HCT116 (cell line): ENCODE data around the gene NUDC. TPM values are rescaled to one million over a fixed set of nuclear protein-coding genes. Genes with fewer than 3 reads are reported as not detected.

Experiments
- ATAC-seq: fragments of 200-7000 bp; cut with Tn5 transposase; 2 replicates; pipeline ENCODE4 v1.9.1; 2020; ENCODE audit warnings: mild to moderate bottlenecking, moderate library complexity
- BruUV-seq: library from RNA; stranded (reverse); fragments of 400-500 nt; replicated peaks from 2 replicates; lab custom pipeline; 2021; lab: Mats Ljungman, UMichigan
- CTCF ChIA-PET: fragments of 300-600 bp; sonication (Branson Sonifier 250); formaldehyde crosslinking; loops from one replicate; lab custom pipeline; 2021; ENCODE audit warnings: antibody characterized with exemption; lab: Charles Lee
- POLR2A ChIA-PET: fragments of 300-600, 350-600 bp; sonication (Branson Sonifier 250); formaldehyde crosslinking; loops from one replicate; lab custom pipeline; 2021; ENCODE audit warnings: antibody characterized with exemption; lab: Charles Lee
- RAD21 ChIA-PET, 2 experiments: fragments of 300-600 bp; sonication (Branson Sonifier 250); formaldehyde crosslinking; loops; one replicate each; lab custom pipeline; 2023; ENCODE audit warnings: low total read pairs in 2 of 2; ENCODE audit not compliant: uncharacterized antibody in 2 of 2, unreplicated experiment in 2 of 2, low non-redundant PET in 1 of 2; lab: Charles Lee
- DNase-seq: peaks from one replicate; pipeline ENCODE4 v3.0.0-alpha.2; 2010; ENCODE audit warnings: low read depth, low spot score
- H2AFZ ChIP-seq: fragments of 200-600 bp; shearing (Covaris generic), sonication (generic); 2 replicates; pipeline ENCODE4 v1.6.1; 2017; ENCODE audit warnings: low read depth, mixed run types, mixed read lengths, antibody characterized with exemption, low read length; ENCODE audit not compliant: poor library complexity, severe bottlenecking
- H3K27ac ChIP-seq: 2 replicates; pipeline ENCODE4 v1.5.1; 2012; ENCODE audit warnings: low read depth, low read length
- H3K27me3 ChIP-seq: fragments of 200-600 bp; sonication (generic); 2 replicates; pipeline ENCODE4 v1.6.1; 2016; ENCODE audit warnings: mixed run types, low read length, mixed read lengths; ENCODE audit not compliant: insufficient read depth
- H3K36me3 ChIP-seq, 2 experiments: fragments of 200-500 bp in 1 of 2; fragments of 200-600 bp in 1 of 2; sonication (Bioruptor generic) in 1 of 2; sonication (generic) in 1 of 2; 2 replicates each; pipeline versions ENCODE4 v1.5.1 to v1.6.1; 2014 to 2016; ENCODE audit warnings: low read length in 2 of 2, inconsistent platforms in 1 of 2, mixed read lengths in 1 of 2, mixed run types in 1 of 2; ENCODE audit not compliant: insufficient read depth in 2 of 2, control insufficient read depth in 1 of 2
- H3K4me1 ChIP-seq, 2 experiments: fragments of 200-600 bp in 1 of 2; sonication (generic) in 1 of 2; 2 replicates each; pipeline versions ENCODE4 v1.5.1 to v1.6.1; 2012 to 2017; ENCODE audit warnings: low read length in 2 of 2, inconsistent platforms in 1 of 2, mild to moderate bottlenecking in 1 of 2, mixed read lengths in 1 of 2, mixed run types in 1 of 2, moderate library complexity in 1 of 2; ENCODE audit not compliant: insufficient read depth in 2 of 2, control insufficient read depth in 1 of 2
- H3K4me2 ChIP-seq: fragments of 200-600 bp; sonication (generic); 2 replicates; pipeline ENCODE4 v1.6.1; 2017; ENCODE audit warnings: mixed run types, low read length, mixed read lengths
- H3K4me3 ChIP-seq, 2 experiments: fragments of 200-600 bp in 1 of 2; sonication (generic) in 1 of 2; replicated peaks in 1 of 2; 2 replicates each; pipeline ENCODE4 v1.5.1; 2011 to 2016; ENCODE audit warnings: low read length in 2 of 2, control low read depth in 1 of 2, low read depth in 1 of 2, mild to moderate bottlenecking in 1 of 2, mixed read lengths in 1 of 2, mixed run types in 1 of 2
- H3K79me2 ChIP-seq: fragments of 200-600 bp; sonication (generic); 2 replicates; pipeline ENCODE4 v1.6.1; 2017; ENCODE audit warnings: mild to moderate bottlenecking, mixed run types, low read length, moderate library complexity, mixed read lengths; ENCODE audit not compliant: insufficient read depth
- H3K9ac ChIP-seq: fragments of 200-600 bp; sonication (generic); 2 replicates; pipeline ENCODE4 v1.6.1; 2016; ENCODE audit warnings: low read length, mixed read lengths
- H3K9me2 ChIP-seq: fragments of 200-600 bp; sonication (generic), shearing (Covaris generic); 2 replicates; pipeline ENCODE4 v1.6.1; 2017; ENCODE audit warnings: mixed run types, mild to moderate bottlenecking, moderate library complexity; ENCODE audit not compliant: insufficient read depth
- H3K9me3 ChIP-seq, 2 experiments: fragments of 200-500 bp in 1 of 2; fragments of 200-600 bp in 1 of 2; sonication (Bioruptor generic) in 1 of 2; sonication (generic) in 1 of 2; 2 replicates each; pipeline ENCODE4 v1.6.1; 2014 to 2017; ENCODE audit warnings: low read length in 2 of 2, mixed read lengths in 2 of 2, inconsistent platforms in 1 of 2, low read depth in 1 of 2, mild to moderate bottlenecking in 1 of 2, mixed run types in 1 of 2, moderate library complexity in 1 of 2; ENCODE audit not compliant: control insufficient read depth in 1 of 2, insufficient read depth in 1 of 2
- H4K20me1 ChIP-seq: fragments of 200-600 bp; sonication (generic), shearing (Covaris generic); 2 replicates; pipeline ENCODE4 v1.6.1; 2017; ENCODE audit warnings: mixed run types, mild to moderate bottlenecking, moderate library complexity; ENCODE audit not compliant: insufficient read depth
- ATF3 ChIP-seq: IDR thresholded peaks from 2 replicates; pipeline ENCODE4 v1.6.1; 2012
- CBX3 ChIP-seq: IDR thresholded peaks from 2 replicates; pipeline ENCODE4 v1.6.1; 2012; ENCODE audit warnings: low read depth
- CEBPB ChIP-seq: IDR thresholded peaks from 2 replicates; pipeline ENCODE4 v1.6.1; 2012; ENCODE audit warnings: low read depth
- CTCF ChIP-seq, 3 experiments: fragments of 200-600 bp in 1 of 3; sonication (generic) in 1 of 3; IDR thresholded peaks in 2 of 3; conservative IDR thresholded peaks in 1 of 3; 2 replicates each; pipeline ENCODE4 v1.5.1; 2012 to 2017; ENCODE audit warnings: low read depth in 2 of 3, low read length in 2 of 3, antibody characterized with exemption in 1 of 3, borderline replicate concordance in 1 of 3, control low read depth in 1 of 3, mild to moderate bottlenecking in 1 of 3, mixed read lengths in 1 of 3, mixed run types in 1 of 3, moderate library complexity in 1 of 3; ENCODE audit not compliant: insufficient read depth in 1 of 3
- ELF1 ChIP-seq: IDR thresholded peaks from 2 replicates; pipeline ENCODE4 v1.6.1; 2012; ENCODE audit warnings: low read depth, borderline replicate concordance
- EZH2 ChIP-seq: fragments of 200-600 bp; sonication (generic); IDR thresholded peaks from 2 replicates; pipeline ENCODE4 v1.6.1; 2017; ENCODE audit warnings: antibody characterized with exemption, mixed run types
- EZH2phosphoT487 ChIP-seq: fragments of 200-600 bp; IDR thresholded peaks from 2 replicates; pipeline ENCODE4 v1.6.1; 2018; ENCODE audit warnings: antibody characterized with exemption, borderline replicate concordance
- JUND ChIP-seq: IDR thresholded peaks from 2 replicates; pipeline ENCODE4 v1.6.1; 2012
- POLR2A ChIP-seq: IDR thresholded peaks from 2 replicates; pipeline ENCODE4 v1.7.0; 2011; ENCODE audit warnings: borderline replicate concordance; ENCODE audit not compliant: insufficient read depth, insufficient read length; ENCODE audit errors: extremely low read depth
- RAD21 ChIP-seq: IDR thresholded peaks from 2 replicates; pipeline ENCODE4 v1.6.1; 2012; ENCODE audit warnings: low read depth, mild to moderate bottlenecking
- REST ChIP-seq: IDR thresholded peaks from 2 replicates; pipeline ENCODE4 v1.6.1; 2012; ENCODE audit warnings: low read depth
- SIN3A ChIP-seq: IDR thresholded peaks from 2 replicates; pipeline ENCODE4 v1.6.1; 2012; ENCODE audit warnings: low read depth
- SP1 ChIP-seq: IDR thresholded peaks from 2 replicates; pipeline ENCODE4 v1.6.1; 2012; ENCODE audit warnings: low read depth
- TCF7L2 ChIP-seq: IDR thresholded peaks from 2 replicates; pipeline ENCODE4 v1.7.0; 2011; ENCODE audit warnings: borderline replicate concordance, inconsistent platforms; ENCODE audit not compliant: insufficient read depth, insufficient read length; ENCODE audit errors: extremely low read depth
- YY1 ChIP-seq: IDR thresholded peaks from 2 replicates; pipeline ENCODE4 v1.6.1; 2011; ENCODE audit warnings: low read length, low read depth, moderate library complexity, mild to moderate bottlenecking; ENCODE audit not compliant: insufficient replicate concordance; ENCODE audit errors: extremely low read depth
- ZFX ChIP-seq: fragments of 450-650 bp; IDR thresholded peaks from 2 replicates; pipeline ENCODE4 v1.6.1; 2017
- ZNF274 ChIP-seq: fragments of 200-500 bp; sonication (Bioruptor generic); IDR thresholded peaks from 2 replicates; pipeline ENCODE4 v1.6.1; 2014; ENCODE audit warnings: mild to moderate bottlenecking, low read depth, low read length, inconsistent platforms
- intact Hi-C: fragments of 100-400 bp; cut with micrococcal nuclease; formaldehyde crosslinking; loops from 2 replicates; pipeline ENCODE4 v1.10.0; 2022
- total RNA-seq: library from RNA; stranded (reverse); gene quantifications from one replicate; pipeline ENCODE4 v1.2.1, GENCODE V29; 2021; ENCODE audit not compliant: unreplicated experiment
- TF ChIP-seq, protein P1 (sequence below): IDR thresholded peaks from 2 replicates; pipeline ENCODE4 v1.6.1; 2011; ENCODE audit warnings: mild to moderate bottlenecking, low read length, moderate library complexity; ENCODE audit not compliant: insufficient replicate concordance; ENCODE audit errors: extremely low read depth

The NUDC gene
- total RNA-seq, 1 experiment from 2014 or later: 119 TPM

- intact Hi-C loops: no loop called here
- peak within 1 kb of the TSS; percentile 61 for H3K27ac ChIP-seq
- peak within 1 kb of the TSS; percentile 91 for H2AFZ ChIP-seq
- peak within 1 kb of the TSS; percentile 79 for H3K4me2 ChIP-seq
- TSS peak; percentile 77 for BruUV-seq
- H3K79me2 ChIP-seq: peaks cover 32% of the 10 kb centered on the region
- H4K20me1 ChIP-seq: no peaks in the 10 kb centered on the region
- ATAC-seq (peak; percentile 90), DNase-seq (peak; percentile 85)
- H3K4me1 ChIP-seq: peaks cover 0 to 17% of the 10 kb centered on the region in 2 experiments; a peak in 2 of 4 replicates
- no peaks in the 10 kb centered on the region for H3K27me3 ChIP-seq
- peak within 1 kb of the TSS; percentile 92 to 99 for H3K4me3 ChIP-seq
- peak within 1 kb of the TSS; percentile 93 for H3K9ac ChIP-seq
- H3K9me3 ChIP-seq: no peaks in the 10 kb centered on the region
- CTCF ChIA-PET: interaction anchor here (0.9 kb wide), 1 partner anchor 10 kb away, joined by 3 read pairs; the partner anchor contains the start of gene GPN2
- H3K9me2 ChIP-seq: no peaks in the 10 kb centered on the region
- RAD21 ChIA-PET: interaction anchor here in 1 of 2 experiments (0.7 kb wide), 1 partner anchor 91 kb away, joined by 3 read pairs; no protein-coding TSS in a partner anchor
- peaks cover 9 to 11% of the 10 kb centered on the region in 2 experiments; a peak in 3 of 4 replicates for H3K36me3 ChIP-seq
- POLR2A ChIA-PET: interaction anchor here (1.0 to 2.0 kb wide), 7 partner anchors 9 to 60 kb away, joined by 3 to 17 read pairs (median 6); partner anchors contain the start of genes GPN2 and KDF1
- TF ChIP-seq YY1 (peak; percentile 98), SP1 (peak; percentile 31), ZFX (peak; percentile 85; the same call in 1 of the 2 replicates), ATF3 (no peak), CEBPB (peak; percentile 72; the same call in 1 of the 2 replicates), EZH2 (no peak), ELF1 (no peak), CBX3 (0 out of 2 replicates have a peak, but pooled peaks have one; percentile 35), EZH2phosphoT487 (no peak), POLR2A (peak; percentile 96), ZNF274 (no peak), TCF7L2 (no peak), CTCF (IDR thresholded peaks at IDR 0.05 in 2 of 3, conservative IDR thresholded peaks at IDR 0.05 in 1 of 3; ENCODE audit: borderline replicate concordance in 1 of 3, insufficient read depth in 1 of 3, low read depth in 2 of 3, low read length in 2 of 3) (no peak), SIN3A (peak; percentile 95), RAD21 (no peak), JUND (no peak), REST (no peak)
- TF ChIP-seq, protein P1, sequence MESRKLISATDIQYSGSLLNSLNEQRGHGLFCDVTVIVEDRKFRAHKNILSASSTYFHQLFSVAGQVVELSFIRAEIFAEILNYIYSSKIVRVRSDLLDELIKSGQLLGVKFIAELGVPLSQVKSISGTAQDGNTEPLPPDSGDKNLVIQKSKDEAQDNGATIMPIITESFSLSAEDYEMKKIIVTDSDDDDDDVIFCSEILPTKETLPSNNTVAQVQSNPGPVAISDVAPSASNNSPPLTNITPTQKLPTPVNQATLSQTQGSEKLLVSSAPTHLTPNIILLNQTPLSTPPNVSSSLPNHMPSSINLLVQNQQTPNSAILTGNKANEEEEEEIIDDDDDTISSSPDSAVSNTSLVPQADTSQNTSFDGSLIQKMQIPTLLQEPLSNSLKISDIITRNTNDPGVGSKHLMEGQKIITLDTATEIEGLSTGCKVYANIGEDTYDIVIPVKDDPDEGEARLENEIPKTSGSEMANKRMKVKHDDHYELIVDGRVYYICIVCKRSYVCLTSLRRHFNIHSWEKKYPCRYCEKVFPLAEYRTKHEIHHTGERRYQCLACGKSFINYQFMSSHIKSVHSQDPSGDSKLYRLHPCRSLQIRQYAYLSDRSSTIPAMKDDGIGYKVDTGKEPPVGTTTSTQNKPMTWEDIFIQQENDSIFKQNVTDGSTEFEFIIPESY: peak; percentile 99
Observed at GRCh38 chr1:26900001-26900814, 21.3 kb upstream of the NUDC start, which contains the start of gene GPATCH3. Gene GPATCH3, minus strand, starts transcription at chr1:26900467. Its CDS starts 25 bp downstream, at chr1:26900442.
